ENCODE results near the gene F7.

DNA sequence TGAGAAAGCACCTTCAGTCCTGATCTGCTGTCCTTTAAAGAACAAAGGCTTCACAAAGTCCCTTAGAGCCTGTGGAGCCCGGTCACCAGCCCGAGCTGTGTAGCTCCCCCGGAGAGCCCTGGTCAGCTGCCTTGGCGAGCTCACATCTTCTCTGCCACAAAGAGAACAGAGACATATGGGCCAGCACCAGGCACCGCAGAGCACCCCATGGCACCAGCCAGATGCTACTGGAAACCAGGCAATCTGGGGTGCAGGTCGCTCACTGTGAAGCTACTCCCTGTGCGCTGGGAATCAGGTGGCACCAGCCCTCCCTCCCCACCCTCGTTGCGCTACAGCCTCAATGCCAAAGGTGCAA, 44.3 kb upstream of the F7 start:
- TF ChIP-seq EZH2 (IDR thresholded peaks at IDR 0.05; ENCODE audit: insufficient read depth, poor library complexity, severe bottlenecking), result no peak
- TF ChIP-seq EZH2phosphoT487 (IDR thresholded peaks at IDR 0.05; ENCODE audit: insufficient read depth, low read depth), result no peak
